ENCODE data around the gene PPM1H. TPM values are rescaled to one million over a fixed set of nuclear protein-coding genes. Genes with fewer than 3 reads are reported as not detected.

PPM1H gene
- polyA plus RNA-seq, 1 of the 3 experiments (the other 2 are of a cell fraction): 0.13 TPM

- WGBS (ENCODE audit: low lambda C conversion rate): 94% methylated on average over 2 of the region's 2 CpGs
- POLR2A ChIA-PET: interaction anchor here (1.3 kb wide), 1 partner anchor 25 kb away, joined by 4 read pairs; no protein-coding TSS in a partner anchor
- CTCF ChIA-PET: interaction anchor here (0.8 to 1.0 kb wide), 2 partner anchors 167 to 172 kb away, joined by 3 to 4 read pairs; no protein-coding TSS in a partner anchor
Measured at GRCh38 chr12:62627181-62627580, 307.8 kb downstream of the PPM1H start.

More at GRCh38 chr12:62627181-62627580, 307.8 kb downstream of the PPM1H start:
- no peak overlapping the region for H3K4me3 ChIP-seq (ENCODE audit: low read depth in 2 of 2, low read length in 1 of 2)
- DNase-seq: no peak
- H3K27me3 ChIP-seq (ENCODE audit: insufficient read depth): no peaks in the 10 kb centered on the region
- no peaks in the 10 kb centered on the region for H3K36me3 ChIP-seq (replicated peaks in 1 of 2; ENCODE audit: control insufficient read depth in 1 of 2, insufficient read depth in 2 of 2, low read length in 1 of 2)
- no peaks in the 10 kb centered on the region for H3K9me2 ChIP-seq
- H3F3A ChIP-seq (replicated peaks; ENCODE audit: insufficient read depth): no peaks in the 10 kb centered on the region
- TF ChIP-seq GATA2 (CRISPR knock-in tag; IDR thresholded peaks at IDR 0.05): no peak
- TF ChIP-seq, protein P1, sequence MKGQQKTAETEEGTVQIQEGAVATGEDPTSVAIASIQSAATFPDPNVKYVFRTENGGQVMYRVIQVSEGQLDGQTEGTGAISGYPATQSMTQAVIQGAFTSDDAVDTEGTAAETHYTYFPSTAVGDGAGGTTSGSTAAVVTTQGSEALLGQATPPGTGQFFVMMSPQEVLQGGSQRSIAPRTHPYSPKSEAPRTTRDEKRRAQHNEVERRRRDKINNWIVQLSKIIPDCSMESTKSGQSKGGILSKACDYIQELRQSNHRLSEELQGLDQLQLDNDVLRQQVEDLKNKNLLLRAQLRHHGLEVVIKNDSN (IDR thresholded peaks at IDR 0.05; ENCODE audit: borderline replicate concordance, low read depth): no peak
- TF ChIP-seq CTCF (IDR thresholded peaks at IDR 0.05): no peak
- TF ChIP-seq REST (IDR thresholded peaks at IDR 0.05; ENCODE audit: low read depth, low read length): no peak
- TF ChIP-seq SMC3 (IDR thresholded peaks at IDR 0.05; ENCODE audit: low read depth, low read length): no peak
- no peak for TF ChIP-seq TCF12 (IDR thresholded peaks at IDR 0.05)
- TF ChIP-seq ELF1 (IDR thresholded peaks at IDR 0.05): no peak
- no peak for TF ChIP-seq TAF1 (IDR thresholded peaks at IDR 0.05; ENCODE audit: borderline replicate concordance, low read depth, low read length)
- no peak for TF ChIP-seq ZBTB33 (IDR thresholded peaks at IDR 0.05; ENCODE audit: borderline replicate concordance, low read depth)
- TF ChIP-seq, protein P2, sequence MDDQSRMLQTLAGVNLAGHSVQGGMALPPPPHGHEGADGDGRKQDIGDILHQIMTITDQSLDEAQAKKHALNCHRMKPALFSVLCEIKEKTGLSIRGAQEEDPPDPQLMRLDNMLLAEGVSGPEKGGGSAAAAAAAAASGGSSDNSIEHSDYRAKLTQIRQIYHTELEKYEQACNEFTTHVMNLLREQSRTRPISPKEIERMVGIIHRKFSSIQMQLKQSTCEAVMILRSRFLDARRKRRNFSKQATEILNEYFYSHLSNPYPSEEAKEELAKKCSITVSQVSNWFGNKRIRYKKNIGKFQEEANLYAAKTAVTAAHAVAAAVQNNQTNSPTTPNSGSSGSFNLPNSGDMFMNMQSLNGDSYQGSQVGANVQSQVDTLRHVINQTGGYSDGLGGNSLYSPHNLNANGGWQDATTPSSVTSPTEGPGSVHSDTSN (IDR thresholded peaks at IDR 0.05): no peak
- no peak for TF ChIP-seq POLR2AphosphoS5 (IDR thresholded peaks at IDR 0.05; ENCODE audit: low read depth, low read length)
- TF ChIP-seq JUND (IDR thresholded peaks at IDR 0.05): no peak
- no peak for TF ChIP-seq EP300 (IDR thresholded peaks at IDR 0.05; ENCODE audit: borderline replicate concordance in 1 of 2, low read depth in 1 of 2, low read length in 1 of 2)
- TF ChIP-seq EZH2phosphoT487 (IDR thresholded peaks at IDR 0.05; ENCODE audit: borderline replicate concordance, low read depth): no peak
- no peak for TF ChIP-seq FOXJ3 (CRISPR knock-in tag; IDR thresholded peaks at IDR 0.05)
- TF ChIP-seq, protein P3, sequence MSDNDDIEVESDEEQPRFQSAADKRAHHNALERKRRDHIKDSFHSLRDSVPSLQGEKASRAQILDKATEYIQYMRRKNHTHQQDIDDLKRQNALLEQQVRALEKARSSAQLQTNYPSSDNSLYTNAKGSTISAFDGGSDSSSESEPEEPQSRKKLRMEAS (IDR thresholded peaks at IDR 0.05; ENCODE audit: low read depth): no peak
- no peak for TF ChIP-seq RAD21 (IDR thresholded peaks at IDR 0.05; ENCODE audit: low read length)
- no peak for TF ChIP-seq RCOR1 (IDR thresholded peaks at IDR 0.05; ENCODE audit: low read length)
- no peak for TF ChIP-seq CHD2 (IDR thresholded peaks at IDR 0.05; ENCODE audit: low read length, partially characterized antibody)
- no peak for TF ChIP-seq TEAD4 (IDR thresholded peaks at IDR 0.05; ENCODE audit: borderline replicate concordance, insufficient read depth)
- no peak overlapping the region for H3K4me2 ChIP-seq
- no peak overlapping the region for H2AFZ ChIP-seq (ENCODE audit: low read depth)
- no peaks in the 10 kb centered on the region for H3K9me3 ChIP-seq
- H3K79me2 ChIP-seq (ENCODE audit: insufficient read depth): no peaks in the 10 kb centered on the region
- H3K4me1 ChIP-seq (ENCODE audit: control insufficient read depth in 1 of 2, insufficient read depth in 2 of 2, low read depth in 1 of 2, low read length in 1 of 2): peaks cover 4 to 5% of the 10 kb centered on the region in 2 experiments; a peak in 2 of 4 replicates
- no peaks in the 10 kb centered on the region for H4K20me1 ChIP-seq (ENCODE audit: insufficient read depth)
- no peak overlapping the region for H3K9ac ChIP-seq
- H3K27ac ChIP-seq (ENCODE audit: low read depth in 2 of 2, low read length in 1 of 2): no peak overlapping the region
